Liver (tissue), 9 donors: ENCODE results near the gene RND3. TPM values are rescaled to one million over a fixed set of nuclear protein-coding genes. Genes with fewer than 3 reads are reported as not detected.
A peak's percentile ranks its signal among the peaks of the same experiment; 100 is the strongest.

Experiments used
- DNase-seq: peaks from one replicate; pipeline ENCODE4 v3.0.0-alpha.2; 2017; ENCODE audit warnings: low spot score
- H3K27ac ChIP-seq, 2 donors: one replicate each; pipeline ENCODE4 v1.7.0; 2013; ENCODE audit warnings: inconsistent platforms in 2 of 2, low read length in 2 of 2, control low read depth in 1 of 2, low read depth in 1 of 2, mild to moderate bottlenecking in 1 of 2
- H3K27me3 ChIP-seq, 4 donors: one replicate each; pipeline versions ENCODE4 v1.6.1 to v1.7.0; 2013; ENCODE audit warnings: low read length in 3 of 4, inconsistent platforms in 1 of 4, mild to moderate bottlenecking in 1 of 4, moderate library complexity in 1 of 4; ENCODE audit not compliant: control insufficient read depth in 4 of 4, insufficient read depth in 4 of 4
- H3K36me3 ChIP-seq, 4 donors: one replicate each; pipeline versions ENCODE4 v1.6.1 to v1.7.0; 2013; ENCODE audit warnings: low read length in 3 of 4, mild to moderate bottlenecking in 3 of 4, low read depth in 1 of 4, moderate library complexity in 1 of 4; ENCODE audit not compliant: control insufficient read depth in 4 of 4, insufficient read depth in 3 of 4
- H3K4me1 ChIP-seq, 4 donors: one replicate each; pipeline versions ENCODE4 v1.6.1 to v1.7.0; 2013; ENCODE audit warnings: low read length in 3 of 4, mild to moderate bottlenecking in 3 of 4, moderate library complexity in 1 of 4; ENCODE audit not compliant: control insufficient read depth in 4 of 4, insufficient read depth in 4 of 4
- H3K4me3 ChIP-seq, 3 donors: one replicate each; pipeline versions ENCODE4 v1.6.1 to v1.7.0; 2013; ENCODE audit warnings: low read length in 3 of 3, control low read depth in 1 of 3, low read depth in 1 of 3, mild to moderate bottlenecking in 1 of 3
- H3K9ac ChIP-seq, 2 donors: one replicate each; pipeline ENCODE4 v1.7.0; 2013; ENCODE audit warnings: low read length in 2 of 2, mild to moderate bottlenecking in 2 of 2, moderate library complexity in 2 of 2, control low read depth in 1 of 2, low read depth in 1 of 2
- H3K9me3 ChIP-seq, 4 donors: one replicate each; pipeline versions ENCODE4 v1.6.1 to v1.7.0; 2013; ENCODE audit warnings: low read length in 3 of 4; ENCODE audit not compliant: control insufficient read depth in 4 of 4
- CTCF ChIP-seq: fragments of 150-350 bp; IDR thresholded peaks from 2 replicates; pipeline ENCODE4 v1.5.1; 2017; ENCODE audit warnings: improper control_type of control experiment, low read depth, low read length; ENCODE audit not compliant: missing input control
- EGR1 ChIP-seq, 2 donors: IDR thresholded peaks; 2 replicates each; pipeline ENCODE4 v1.6.1; 2016 to 2018; ENCODE audit warnings: antibody characterized with exemption in 2 of 2, low read depth in 2 of 2
- FOXA1 ChIP-seq: IDR thresholded peaks from 2 replicates; pipeline ENCODE4 v1.6.1; 2016; ENCODE audit warnings: antibody characterized with exemption
- FOXA2 ChIP-seq: IDR thresholded peaks from 2 replicates; pipeline ENCODE4 v1.6.1; 2016; ENCODE audit warnings: antibody characterized with exemption
- GABPA ChIP-seq, 2 donors: IDR thresholded peaks in 1 of 2; conservative IDR thresholded peaks in 1 of 2; 2 replicates each; pipeline ENCODE4 v1.6.1; 2016; ENCODE audit warnings: antibody characterized with exemption in 2 of 2, mild to moderate bottlenecking in 1 of 2, moderate library complexity in 1 of 2
- HNF4A ChIP-seq, 2 donors: conservative IDR thresholded peaks; 2 replicates each; pipeline ENCODE4 v1.6.1; 2016; ENCODE audit warnings: antibody characterized with exemption in 2 of 2, mild to moderate bottlenecking in 2 of 2
- HNF4G ChIP-seq: IDR thresholded peaks from 2 replicates; pipeline ENCODE4 v1.6.1; 2016; ENCODE audit warnings: antibody characterized with exemption
- JUND ChIP-seq, 2 donors: IDR thresholded peaks; 2 replicates each; pipeline ENCODE4 v1.6.1; 2016; ENCODE audit warnings: antibody characterized with exemption in 2 of 2
- MAX ChIP-seq: IDR thresholded peaks from 2 replicates; pipeline ENCODE4 v1.6.1; 2016; ENCODE audit warnings: antibody characterized with exemption
- NR2F2 ChIP-seq: IDR thresholded peaks from 2 replicates; pipeline ENCODE4 v1.6.1; 2016; ENCODE audit warnings: antibody characterized with exemption
- RXRA ChIP-seq, 2 donors: IDR thresholded peaks; 2 replicates each; pipeline ENCODE4 v1.6.1; 2017 to 2018; ENCODE audit warnings: antibody characterized with exemption in 2 of 2, mild to moderate bottlenecking in 1 of 2
- SP1 ChIP-seq: IDR thresholded peaks from 2 replicates; pipeline ENCODE4 v1.6.1; 2018; ENCODE audit warnings: antibody characterized with exemption, mild to moderate bottlenecking
- TAF1 ChIP-seq: conservative IDR thresholded peaks from 2 replicates; pipeline ENCODE4 v1.6.1; 2016; ENCODE audit warnings: antibody characterized with exemption, mild to moderate bottlenecking
- YY1 ChIP-seq: IDR thresholded peaks from 2 replicates; pipeline ENCODE4 v1.6.1; 2016; ENCODE audit warnings: antibody characterized with exemption, mild to moderate bottlenecking
- ZBTB33 ChIP-seq: IDR thresholded peaks from 2 replicates; pipeline ENCODE4 v1.6.1; 2016; ENCODE audit warnings: antibody characterized with exemption
- WGBS: extraction: QIAGEN DNeasy Blood & Tissue Kit; methylation state at CpG from one replicate; pipeline ENCODE4 v1.1.7; 2013; 5-methylcytosine and 5-hydroxymethylcytosine counted together
- polyA plus RNA-seq, 2 donors: library from polyadenylated mRNA; stranded (reverse) in 1 of 2; unstranded in 1 of 2; fragments of 200-250 nt in 1 of 2; fragments of >200 nt in 1 of 2; fragmentation: Nextera tagmentation in 1 of 2; extraction: Ambion mirVana in 1 of 2; gene quantifications; one replicate each; pipeline versions ENCODE4 v1.2.1 to v1.2.3, GENCODE V29; 2013 to 2015
- total RNA-seq, 2 donors: library from RNA; depleted of rRNA; stranded (reverse); fragments of >200 nt; gene quantifications; one replicate each; pipeline ENCODE4 v1.2.3, GENCODE V29; 2014
- TF ChIP-seq, protein P1 (sequence below): IDR thresholded peaks from 2 replicates; pipeline ENCODE4 v1.6.1; 2016; ENCODE audit warnings: antibody characterized with exemption, mild to moderate bottlenecking
- donor health status: healthy.
- donor health status: healthy.
- donor health status: healthy.
- donor health status: healthy.
- donor health status: healthy.

The RND3 gene
- total and polyA plus RNA-seq, 4 donors: 14.8 to 30.0 (median 21.6) TPM

DNA sequence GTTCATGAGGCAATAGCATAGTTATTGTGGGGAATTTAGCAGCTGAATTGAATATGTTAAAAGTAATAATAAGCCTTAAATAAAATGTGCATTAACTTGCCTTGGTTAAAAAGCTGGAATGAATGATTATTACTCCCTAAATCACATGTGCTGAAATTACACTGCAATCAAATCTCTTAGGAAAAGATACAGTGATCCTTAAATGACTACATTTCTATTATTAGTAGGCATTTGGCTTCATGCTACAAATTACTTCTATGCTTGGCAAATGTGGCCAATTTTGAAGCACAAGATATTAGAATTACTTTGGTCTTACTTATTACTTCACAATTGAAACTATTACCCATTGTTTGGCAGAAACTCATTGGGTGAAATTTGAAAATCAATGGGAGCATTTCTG, 5.4 kb downstream of the RND3 start:
- Histone ChIP-seq H3K27me3 (no peaks in the 10 kb centered on the region), H3K9me3 (no peaks in the 10 kb centered on the region), H3K4me3 (no peak overlapping the region), H3K4me1 (peaks cover 15 to 55% (median 46%) of the 10 kb centered on the region in 4 donors), H3K27ac (no peak overlapping the region), H3K9ac (no peak overlapping the region), H3K36me3 (peaks cover 0 to 12% (median 3%) of the 10 kb centered on the region in 4 donors)
- TF ChIP-seq ZBTB33 (no peak), FOXA2 (no peak)
- DNase-seq: no peak

DNA sequence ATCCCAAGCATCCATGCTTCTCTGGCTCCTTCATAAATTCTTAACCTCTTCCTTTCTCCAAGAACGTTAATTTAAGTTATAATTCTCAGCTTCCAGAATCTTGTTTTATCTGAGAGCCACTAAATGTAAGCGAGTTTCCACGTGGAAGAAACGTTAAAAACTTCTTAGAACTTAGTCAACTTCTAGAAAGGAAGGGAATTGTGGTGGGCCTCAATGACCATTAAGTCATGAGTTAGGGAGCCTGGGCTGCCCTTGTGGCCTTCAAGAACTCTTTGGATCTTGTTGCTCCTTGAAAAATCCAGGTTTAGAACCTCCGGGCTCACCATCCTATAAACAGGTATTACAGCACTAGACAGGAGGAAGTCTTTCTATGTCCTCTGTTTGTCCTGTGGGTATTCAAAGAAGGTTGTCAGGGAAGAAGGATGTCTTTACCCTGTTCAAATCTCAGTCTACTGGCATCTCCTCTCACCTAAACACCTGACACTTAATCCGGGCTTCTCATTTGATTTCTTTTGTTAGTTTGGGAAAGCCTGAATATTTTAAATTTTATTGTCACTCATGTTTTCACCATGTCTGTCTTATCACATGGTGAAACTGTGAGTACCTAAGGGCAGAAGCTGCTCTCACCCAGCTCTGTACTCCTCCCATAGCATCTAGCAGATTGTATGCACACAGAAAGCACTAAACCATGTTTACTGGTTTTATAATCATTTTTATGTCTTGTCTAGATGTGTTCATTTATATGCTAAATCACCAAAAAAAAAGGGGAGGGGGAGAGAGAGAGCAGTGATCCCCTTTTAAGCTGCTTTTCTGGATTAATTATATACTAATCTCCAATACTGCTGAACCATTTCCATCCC, 6.3 kb downstream of the RND3 start:
- H3K36me3 ChIP-seq: peaks cover 0 to 14% (median 3%) of the 10 kb centered on the region in 4 donors
- H3K4me1 ChIP-seq: peaks cover 15 to 64% (median 53%) of the 10 kb centered on the region in 4 donors
- WGBS: 88% methylated on average over 6 of the region's 6 CpGs
- H3K4me3 ChIP-seq: no peak overlapping the region
- TF ChIP-seq RXRA (IDR thresholded peaks at IDR 0.05) (no peak), GABPA (IDR thresholded peaks at IDR 0.05 in 1 of 2, conservative IDR thresholded peaks at IDR 0.05 in 1 of 2) (no peak), TAF1 (no peak), HNF4G (no peak), HNF4A (conservative IDR thresholded peaks at IDR 0.05) (no peak), NR2F2 (no peak), FOXA1 (no peak), YY1 (no peak), JUND (IDR thresholded peaks at IDR 0.05) (no peak), CTCF (no peak), MAX (no peak), EGR1 (IDR thresholded peaks at IDR 0.05; ENCODE audit: low read depth in 2 of 2) (no peak), FOXA2 (no peak), SP1 (no peak)
- TF ChIP-seq, protein P1, sequence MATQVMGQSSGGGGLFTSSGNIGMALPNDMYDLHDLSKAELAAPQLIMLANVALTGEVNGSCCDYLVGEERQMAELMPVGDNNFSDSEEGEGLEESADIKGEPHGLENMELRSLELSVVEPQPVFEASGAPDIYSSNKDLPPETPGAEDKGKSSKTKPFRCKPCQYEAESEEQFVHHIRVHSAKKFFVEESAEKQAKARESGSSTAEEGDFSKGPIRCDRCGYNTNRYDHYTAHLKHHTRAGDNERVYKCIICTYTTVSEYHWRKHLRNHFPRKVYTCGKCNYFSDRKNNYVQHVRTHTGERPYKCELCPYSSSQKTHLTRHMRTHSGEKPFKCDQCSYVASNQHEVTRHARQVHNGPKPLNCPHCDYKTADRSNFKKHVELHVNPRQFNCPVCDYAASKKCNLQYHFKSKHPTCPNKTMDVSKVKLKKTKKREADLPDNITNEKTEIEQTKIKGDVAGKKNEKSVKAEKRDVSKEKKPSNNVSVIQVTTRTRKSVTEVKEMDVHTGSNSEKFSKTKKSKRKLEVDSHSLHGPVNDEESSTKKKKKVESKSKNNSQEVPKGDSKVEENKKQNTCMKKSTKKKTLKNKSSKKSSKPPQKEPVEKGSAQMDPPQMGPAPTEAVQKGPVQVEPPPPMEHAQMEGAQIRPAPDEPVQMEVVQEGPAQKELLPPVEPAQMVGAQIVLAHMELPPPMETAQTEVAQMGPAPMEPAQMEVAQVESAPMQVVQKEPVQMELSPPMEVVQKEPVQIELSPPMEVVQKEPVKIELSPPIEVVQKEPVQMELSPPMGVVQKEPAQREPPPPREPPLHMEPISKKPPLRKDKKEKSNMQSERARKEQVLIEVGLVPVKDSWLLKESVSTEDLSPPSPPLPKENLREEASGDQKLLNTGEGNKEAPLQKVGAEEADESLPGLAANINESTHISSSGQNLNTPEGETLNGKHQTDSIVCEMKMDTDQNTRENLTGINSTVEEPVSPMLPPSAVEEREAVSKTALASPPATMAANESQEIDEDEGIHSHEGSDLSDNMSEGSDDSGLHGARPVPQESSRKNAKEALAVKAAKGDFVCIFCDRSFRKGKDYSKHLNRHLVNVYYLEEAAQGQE: no peak
- no peak overlapping the region for H3K9ac ChIP-seq
- DNase-seq: no peak
- H3K9me3 ChIP-seq: no peaks in the 10 kb centered on the region
- H3K27ac ChIP-seq: peak overlapping the region in 1 of 2 donors; percentile 47
- no peaks in the 10 kb centered on the region for H3K27me3 ChIP-seq
